GM21360 (cell line): ENCODE measurements around the gene NTN5.
A peak's percentile ranks its signal among the peaks of the same experiment; 100 is the strongest.
"Not testable (repeated sequence)": the region's sequence is repeated elsewhere in the genome, so short reads cannot be mapped to it uniquely, and the experiment has no call there.

Source experiments
- ATAC-seq: cut with Tn5 transposase; IDR thresholded peaks from one replicate; pipeline ENCODE4 v1.9.1; 2021; ENCODE audit warnings: mild to moderate bottlenecking, moderate library complexity; ENCODE audit not compliant: unreplicated experiment

The NTN5 gene

GRCh38 chr19:48645620-48646000 lies 27.2 kb downstream of the NTN5 start:
- ATAC-seq, result no peak

- no peak for ATAC-seq
Measured at GRCh38 chr19:48644839-48645619, 27.8 kb downstream of the NTN5 start.

- no peak for ATAC-seq
Measured at GRCh38 chr19:48644355-48644754, 28.5 kb downstream of the NTN5 start.

GRCh38 chr19:48642862-48643261 lies 30.0 kb downstream of the NTN5 start:
- ATAC-seq, result no peak

GRCh38 chr19:48641850-48642249 lies 31.0 kb downstream of the NTN5 start:
- no peak for ATAC-seq

- no peak for ATAC-seq
Measured at GRCh38 chr19:48639483-48640375, 33.1 kb downstream of the NTN5 start.

- no peak for ATAC-seq
Measured at GRCh38 chr19:48638831-48639381, 33.9 kb downstream of the NTN5 start.

- no peak for ATAC-seq
Measured at GRCh38 chr19:48637948-48638830, 34.6 kb downstream of the NTN5 start.

- ATAC-seq, result peak; percentile 65
Measured at GRCh38 chr19:48637449-48637947, 35.3 kb downstream of the NTN5 start.

GRCh38 chr19:48636859-48637448 lies 35.9 kb downstream of the NTN5 start, which contains the start of gene DBP:
Gene DBP, minus strand, starts transcription at chr19:48637379. Its CDS starts 385 bp downstream, at chr19:48636994.
- ATAC-seq, result no peak

GRCh38 chr19:48635966-48636858 lies 36.6 kb downstream of the NTN5 start:
- no peak for ATAC-seq

GRCh38 chr19:48635263-48635965 lies 37.4 kb downstream of the NTN5 start:
- ATAC-seq, result no peak

GRCh38 chr19:48634424-48635262 lies 38.2 kb downstream of the NTN5 start:
- ATAC-seq, result no peak

GRCh38 chr19:48634036-48634342 lies 38.8 kb downstream of the NTN5 start:
- no peak for ATAC-seq

GRCh38 chr19:48633148-48634035 lies 39.4 kb downstream of the NTN5 start:
- ATAC-seq, result no peak

- no peak for ATAC-seq
Measured at GRCh38 chr19:48632692-48633147, 40.1 kb downstream of the NTN5 start.

- not testable (repeated sequence) for ATAC-seq
Measured at GRCh38 chr19:48632286-48632685, 40.5 kb downstream of the NTN5 start.
